ENCODE data around the gene ARHGEF7.
"Not testable (repeated sequence)": the region's sequence is repeated elsewhere in the genome, so short reads cannot be mapped to it uniquely, and the experiment has no call there.

ARHGEF7 gene

GRCh38 chr13:111074826-111075225, 40.3 kb upstream of the ARHGEF7 start:
- H3K4me3 ChIP-seq (replicated peaks; ENCODE audit: low read depth, low read length): no peak overlapping the region
- no peak for TF ChIP-seq CTCF (IDR thresholded peaks at IDR 0.05; ENCODE audit: insufficient read depth, low read length, poor library complexity, severe bottlenecking)
- no peak for DNase-seq (ENCODE audit: extremely low read depth, insufficient read length)
- H3K27me3 ChIP-seq (replicated peaks; ENCODE audit: control insufficient read depth, insufficient read depth, low read length): no peaks in the 10 kb centered on the region
- H3K36me3 ChIP-seq (ENCODE audit: control insufficient read depth, insufficient read depth, low read length): no peaks in the 10 kb centered on the region

DNA sequence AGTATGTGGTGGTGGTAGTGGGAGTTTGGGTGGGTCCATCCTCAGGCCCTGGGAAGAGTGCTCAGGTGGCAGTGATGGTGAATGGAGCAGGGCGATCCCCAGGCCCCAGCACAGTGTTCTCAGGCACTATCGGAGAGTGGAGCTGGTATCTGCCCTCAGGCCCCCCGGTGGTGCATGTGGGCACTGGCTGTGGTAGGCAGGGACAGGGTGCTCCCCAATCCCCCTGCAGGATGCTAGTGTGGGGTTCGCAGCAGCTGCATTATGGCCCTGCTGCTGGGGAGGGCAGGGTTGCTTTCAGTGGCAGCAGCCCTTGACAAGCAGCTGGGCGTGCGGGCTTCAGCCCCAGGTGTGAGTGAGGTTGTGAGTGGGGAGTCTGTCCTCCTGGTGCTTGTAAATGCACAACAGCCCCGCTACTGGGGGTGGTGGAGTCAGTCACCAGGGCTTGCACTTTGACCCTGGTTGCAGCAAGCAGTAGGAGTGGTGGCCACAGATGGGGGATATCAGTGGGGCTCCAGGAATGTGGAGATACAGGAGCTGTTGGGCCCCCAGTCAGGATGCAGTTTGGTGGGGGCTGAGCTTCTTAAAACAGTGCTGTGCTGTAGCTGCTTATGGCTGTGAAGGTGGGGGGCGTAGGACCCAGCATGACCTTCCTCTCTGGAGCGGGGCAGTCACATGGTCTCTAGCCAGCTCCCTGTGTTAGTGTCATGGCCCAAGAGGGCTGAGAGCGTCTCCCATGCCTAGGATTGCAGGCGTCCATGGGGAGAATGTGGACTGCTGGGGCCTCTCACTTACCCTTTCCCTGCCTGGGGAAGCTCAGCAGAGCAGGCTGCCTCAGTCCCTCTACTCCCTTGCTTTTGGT, 38.7 kb upstream of the ARHGEF7 start:
- Histone ChIP-seq H3K27me3 (replicated peaks; ENCODE audit: control insufficient read depth, insufficient read depth, low read length) (no peaks in the 10 kb centered on the region), H3K36me3 (ENCODE audit: control insufficient read depth, insufficient read depth, low read length) (no peaks in the 10 kb centered on the region), H3K4me3 (replicated peaks; ENCODE audit: low read depth, low read length) (no peak overlapping the region)
- no peak for TF ChIP-seq CTCF (IDR thresholded peaks at IDR 0.05; ENCODE audit: insufficient read depth, low read length, poor library complexity, severe bottlenecking)
- DNase-seq (ENCODE audit: extremely low read depth, insufficient read length): no peak

- no peaks in the 10 kb centered on the region for H3K36me3 ChIP-seq (ENCODE audit: control insufficient read depth, insufficient read depth, low read length)
- H3K4me3 ChIP-seq (replicated peaks; ENCODE audit: low read depth, low read length): no peak overlapping the region
- H3K27me3 ChIP-seq (replicated peaks; ENCODE audit: control insufficient read depth, insufficient read depth, low read length): no peaks in the 10 kb centered on the region
- TF ChIP-seq CTCF (IDR thresholded peaks at IDR 0.05; ENCODE audit: insufficient read depth, low read length, poor library complexity, severe bottlenecking): no peak
- no peak for DNase-seq (ENCODE audit: extremely low read depth, insufficient read length)
Observed at GRCh38 chr13:111079375-111079774, 35.7 kb upstream of the ARHGEF7 start.

GRCh38 chr13:111080642-111081041, 34.5 kb upstream of the ARHGEF7 start:
- TF ChIP-seq CTCF (IDR thresholded peaks at IDR 0.05; ENCODE audit: insufficient read depth, low read length, poor library complexity, severe bottlenecking): no peak
- Histone ChIP-seq H3K4me3 (replicated peaks; ENCODE audit: low read depth, low read length) (no peak overlapping the region), H3K27me3 (replicated peaks; ENCODE audit: control insufficient read depth, insufficient read depth, low read length) (no peaks in the 10 kb centered on the region), H3K36me3 (ENCODE audit: control insufficient read depth, insufficient read depth, low read length) (no peaks in the 10 kb centered on the region)
- no peak for DNase-seq (ENCODE audit: extremely low read depth, insufficient read length)

GRCh38 chr13:111082240-111082639, 32.9 kb upstream of the ARHGEF7 start:
- TF ChIP-seq CTCF (IDR thresholded peaks at IDR 0.05; ENCODE audit: insufficient read depth, low read length, poor library complexity, severe bottlenecking): no peak
- H3K4me3 ChIP-seq (replicated peaks; ENCODE audit: low read depth, low read length): no peak overlapping the region
- H3K27me3 ChIP-seq (replicated peaks; ENCODE audit: control insufficient read depth, insufficient read depth, low read length): no peaks in the 10 kb centered on the region
- DNase-seq (ENCODE audit: extremely low read depth, insufficient read length): no peak
- H3K36me3 ChIP-seq (ENCODE audit: control insufficient read depth, insufficient read depth, low read length): no peaks in the 10 kb centered on the region

- not testable (repeated sequence) for H3K27me3 ChIP-seq (replicated peaks; ENCODE audit: control insufficient read depth, insufficient read depth, low read length); H3K4me3 ChIP-seq (replicated peaks; ENCODE audit: low read depth, low read length); H3K36me3 ChIP-seq (ENCODE audit: control insufficient read depth, insufficient read depth, low read length); DNase-seq (ENCODE audit: extremely low read depth, insufficient read length)
Observed at GRCh38 chr13:111082769-111083168, 32.3 kb upstream of the ARHGEF7 start.

DNA sequence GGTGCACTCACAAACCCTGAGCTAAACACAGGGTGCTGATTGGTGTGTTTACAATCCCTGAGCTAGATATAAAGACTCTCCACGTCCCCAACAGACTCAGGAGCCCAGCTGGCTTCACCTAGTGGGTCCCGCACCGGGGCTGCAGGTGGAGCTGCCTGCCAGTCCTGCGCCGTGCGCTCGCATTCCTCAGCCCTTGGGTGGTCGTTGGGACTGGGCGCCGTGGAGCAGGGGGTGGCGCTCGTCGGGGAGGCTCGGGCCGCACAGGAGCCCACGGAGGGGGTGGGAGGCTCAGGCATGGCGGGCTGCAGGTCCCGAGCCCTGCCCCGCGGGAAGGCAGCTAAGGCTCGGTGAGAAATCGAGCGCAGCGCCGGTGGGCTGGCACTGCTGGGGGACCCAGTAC, 31.4 kb upstream of the ARHGEF7 start:
- DNase-seq (ENCODE audit: extremely low read depth, insufficient read length); H3K36me3 ChIP-seq (ENCODE audit: control insufficient read depth, insufficient read depth, low read length); H3K27me3 ChIP-seq (replicated peaks; ENCODE audit: control insufficient read depth, insufficient read depth, low read length); H3K4me3 ChIP-seq (replicated peaks; ENCODE audit: low read depth, low read length): not testable (repeated sequence)

Measured in GM06990 (cell line).